ENCODE data around the gene H2BK1.

Gene H2BK1

DNA sequence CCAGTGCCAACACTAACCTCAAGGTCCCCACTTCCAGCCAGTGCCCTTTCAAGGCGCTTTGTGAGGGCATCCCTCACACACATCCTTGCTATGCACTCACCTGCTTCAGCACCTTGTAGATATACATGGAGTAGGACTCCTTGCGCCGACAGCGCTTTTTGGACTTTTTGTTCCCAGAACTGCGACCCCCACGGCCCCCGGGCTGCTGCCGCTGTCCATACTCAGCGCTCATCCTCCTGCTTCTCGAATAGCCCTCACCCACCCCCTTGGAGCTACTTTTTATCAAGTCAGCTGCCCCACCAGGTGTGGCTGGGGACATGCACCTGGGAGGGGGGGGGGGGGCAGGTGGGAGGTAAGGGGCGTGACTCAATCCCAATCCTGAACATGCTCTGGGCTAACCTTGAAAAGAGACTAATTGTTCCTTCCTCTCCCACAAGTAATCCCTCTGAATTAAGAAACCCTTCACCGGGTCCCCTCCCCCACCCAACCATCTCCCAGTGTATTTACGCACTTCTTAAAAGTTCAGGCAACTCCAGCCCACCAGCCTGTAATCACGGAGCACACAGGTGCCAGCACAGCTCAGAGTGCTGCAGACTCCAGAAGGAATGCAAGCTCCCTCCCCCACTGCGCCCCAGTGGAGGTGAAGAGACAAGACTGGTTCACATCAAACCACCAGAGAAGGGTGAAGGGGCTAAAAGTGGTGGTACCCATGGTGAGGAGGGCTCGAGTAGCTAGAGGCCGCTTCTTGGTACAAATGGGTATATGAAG is at the start of gene H2BK1:
Gene H2BK1, minus strand, starts transcription at position 402 of the 768 bp plus-strand sequence. Its CDS starts 170 bp downstream, at position 232.
- Histone ChIP-seq H3K9ac (ENCODE audit: low read length in 2 of 2) (no peak within 1 kb of the TSS), H3K27ac (ENCODE audit: low read length) (no peak within 1 kb of the TSS), H3K36me3 (ENCODE audit: control insufficient read depth in 2 of 2, insufficient read depth in 2 of 2, low read length in 2 of 2) (peaks cover 22% of the 10 kb centered on the region in 2 donors), H3K4me1 (ENCODE audit: control insufficient read depth, insufficient read depth, low read length) (no peaks in the 10 kb centered on the region), H3K9me3 (ENCODE audit: control insufficient read depth in 2 of 2, low read length in 2 of 2) (no peaks in the 10 kb centered on the region), H3K27me3 (ENCODE audit: control insufficient read depth in 1 of 2, insufficient read depth in 2 of 2, low read length in 2 of 2) (no peaks in the 10 kb centered on the region), H3K4me3 (ENCODE audit: low read length in 2 of 2) (no peak within 1 kb of the TSS)

DNA sequence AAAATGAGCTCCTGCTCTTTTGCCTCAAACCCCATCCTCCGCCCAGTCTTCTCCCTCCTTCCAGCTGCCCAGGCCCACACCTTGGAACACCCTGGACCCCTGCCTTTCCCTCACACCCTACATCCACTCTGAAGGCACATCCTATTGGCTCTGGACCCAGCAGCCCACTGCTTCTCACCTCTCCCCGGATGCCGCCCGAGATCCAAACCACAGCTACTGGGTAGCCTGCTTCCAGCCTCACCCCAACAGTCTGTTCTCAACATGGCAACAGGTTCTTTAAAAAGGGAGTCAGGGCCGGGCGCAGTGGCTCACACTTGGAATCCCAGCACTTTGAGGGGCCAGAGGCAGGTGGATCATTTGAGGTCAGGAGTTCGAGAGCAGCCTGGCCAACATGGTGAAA is 47.7 kb upstream of the H2BK1 start:
- H3K4me3 ChIP-seq (ENCODE audit: low read length in 2 of 2), result no peak overlapping the region
- H3K9ac ChIP-seq (ENCODE audit: low read length in 2 of 2), result no peak overlapping the region
- H3K27me3 ChIP-seq (ENCODE audit: control insufficient read depth in 1 of 2, insufficient read depth in 2 of 2, low read length in 2 of 2), result no peaks in the 10 kb centered on the region
- peaks cover 14% of the 10 kb centered on the region for H3K4me1 ChIP-seq (ENCODE audit: control insufficient read depth, insufficient read depth, low read length)
- no peaks in the 10 kb centered on the region for H3K36me3 ChIP-seq (ENCODE audit: control insufficient read depth in 2 of 2, insufficient read depth in 2 of 2, low read length in 2 of 2)
- H3K9me3 ChIP-seq (ENCODE audit: control insufficient read depth in 2 of 2, low read length in 2 of 2), result no peaks in the 10 kb centered on the region
- H3K27ac ChIP-seq (ENCODE audit: low read length), result no peak overlapping the region

DNA sequence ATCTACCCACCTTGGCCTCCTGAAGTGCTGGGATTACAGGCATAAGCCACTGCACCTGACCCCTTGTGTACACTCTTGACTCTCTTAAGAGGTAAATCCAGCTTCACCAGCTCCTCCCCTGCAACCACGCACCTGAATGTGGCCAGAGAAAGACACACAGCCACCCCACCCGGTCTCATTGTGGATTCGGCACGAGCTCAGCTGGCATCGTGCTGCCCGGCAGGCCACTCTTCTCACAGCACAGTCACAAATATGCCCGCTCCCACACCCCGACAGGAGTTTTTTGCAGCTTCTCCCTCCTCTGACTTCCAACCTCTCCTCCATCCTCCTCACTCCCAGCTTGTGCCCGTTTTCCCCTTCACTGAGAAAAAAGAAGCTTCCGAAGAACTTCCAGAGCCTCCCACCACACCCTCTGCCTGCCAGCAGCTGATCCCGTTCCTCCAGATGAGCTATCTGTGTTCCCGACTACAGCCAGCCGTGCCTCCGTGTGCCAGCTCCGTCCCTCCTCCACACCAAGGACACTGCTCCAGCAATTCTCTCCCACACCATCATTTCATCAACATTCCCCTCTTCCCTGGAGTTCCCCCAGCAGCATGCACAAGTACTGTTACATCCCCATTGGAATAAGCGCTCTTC is 46.2 kb upstream of the H2BK1 start:
- Histone ChIP-seq H3K27ac (ENCODE audit: low read length) (no peak overlapping the region), H3K9me3 (ENCODE audit: control insufficient read depth in 2 of 2, low read length in 2 of 2) (no peaks in the 10 kb centered on the region), H3K27me3 (ENCODE audit: control insufficient read depth in 1 of 2, insufficient read depth in 2 of 2, low read length in 2 of 2) (no peaks in the 10 kb centered on the region), H3K9ac (ENCODE audit: low read length in 2 of 2) (no peak overlapping the region), H3K4me3 (ENCODE audit: low read length in 2 of 2) (no peak overlapping the region), H3K36me3 (ENCODE audit: control insufficient read depth in 2 of 2, insufficient read depth in 2 of 2, low read length in 2 of 2) (no peaks in the 10 kb centered on the region), H3K4me1 (ENCODE audit: control insufficient read depth, insufficient read depth, low read length) (peaks cover 23% of the 10 kb centered on the region)

DNA sequence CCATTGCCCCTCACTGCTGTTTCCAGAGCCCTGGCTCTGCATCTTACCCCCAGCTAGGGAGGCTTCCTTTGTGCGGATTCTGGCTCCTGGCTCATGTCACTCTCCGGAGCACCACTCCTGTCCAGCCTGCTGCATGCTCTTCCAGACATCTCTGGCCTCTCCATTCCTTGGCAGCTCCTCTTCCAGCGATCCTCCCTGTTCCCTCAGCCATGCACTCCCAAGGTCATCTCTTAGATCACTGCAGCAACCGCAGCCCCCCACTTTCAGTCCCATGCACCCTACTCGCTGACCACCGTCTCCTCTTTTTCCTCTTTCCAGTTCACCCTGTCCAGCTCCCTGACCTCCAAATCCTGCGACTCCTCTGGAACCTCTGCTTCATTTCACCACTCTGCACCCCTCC is 45.1 kb upstream of the H2BK1 start:
- no peaks in the 10 kb centered on the region for H3K9me3 ChIP-seq (ENCODE audit: control insufficient read depth in 2 of 2, low read length in 2 of 2)
- no peaks in the 10 kb centered on the region for H3K36me3 ChIP-seq (ENCODE audit: control insufficient read depth in 2 of 2, insufficient read depth in 2 of 2, low read length in 2 of 2)
- H3K27me3 ChIP-seq (ENCODE audit: control insufficient read depth in 1 of 2, insufficient read depth in 2 of 2, low read length in 2 of 2), result no peaks in the 10 kb centered on the region
- no peak overlapping the region for H3K4me3 ChIP-seq (ENCODE audit: low read length in 2 of 2)
- no peak overlapping the region for H3K27ac ChIP-seq (ENCODE audit: low read length)
- H3K4me1 ChIP-seq (ENCODE audit: control insufficient read depth, insufficient read depth, low read length), result peaks cover 34% of the 10 kb centered on the region
- no peak overlapping the region for H3K9ac ChIP-seq (ENCODE audit: low read length in 2 of 2)

DNA sequence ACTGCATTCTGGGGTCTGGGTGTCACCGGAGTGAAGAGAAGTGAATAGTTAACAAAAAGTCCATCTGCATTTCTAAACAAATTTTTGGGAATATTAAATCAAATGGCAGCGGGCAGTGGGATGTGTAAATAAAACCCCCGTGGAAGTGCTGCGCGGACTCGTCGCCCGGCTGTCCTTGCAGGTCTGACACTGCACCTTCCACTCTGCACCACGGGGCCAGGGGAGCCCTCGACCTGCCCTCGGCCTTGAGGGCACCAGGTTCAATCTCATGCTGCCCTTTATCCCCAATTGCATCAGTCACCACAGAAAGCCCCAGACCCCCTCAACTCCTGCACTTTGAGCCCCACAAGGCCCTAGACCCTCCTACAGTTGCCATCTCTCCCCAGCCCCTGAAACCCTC is 44.6 kb upstream of the H2BK1 start:
- Histone ChIP-seq H3K27me3 (ENCODE audit: control insufficient read depth in 1 of 2, insufficient read depth in 2 of 2, low read length in 2 of 2) (no peaks in the 10 kb centered on the region), H3K27ac (ENCODE audit: low read length) (peak overlapping the region; percentile 31), H3K9me3 (ENCODE audit: control insufficient read depth in 2 of 2, low read length in 2 of 2) (no peaks in the 10 kb centered on the region), H3K9ac (ENCODE audit: low read length in 2 of 2) (no peak overlapping the region), H3K4me3 (ENCODE audit: low read length in 2 of 2) (no peak overlapping the region), H3K36me3 (ENCODE audit: control insufficient read depth in 2 of 2, insufficient read depth in 2 of 2, low read length in 2 of 2) (no peaks in the 10 kb centered on the region), H3K4me1 (ENCODE audit: control insufficient read depth, insufficient read depth, low read length) (peaks cover 40% of the 10 kb centered on the region)

GRCh38 chr7:151254316-151254715 is 44.0 kb upstream of the H2BK1 start:
- no peaks in the 10 kb centered on the region for H3K36me3 ChIP-seq (ENCODE audit: control insufficient read depth in 2 of 2, insufficient read depth in 2 of 2, low read length in 2 of 2)
- H3K9me3 ChIP-seq (ENCODE audit: control insufficient read depth in 2 of 2, low read length in 2 of 2), result no peaks in the 10 kb centered on the region
- H3K27me3 ChIP-seq (ENCODE audit: control insufficient read depth in 1 of 2, insufficient read depth in 2 of 2, low read length in 2 of 2), result no peaks in the 10 kb centered on the region
- H3K9ac ChIP-seq (ENCODE audit: low read length in 2 of 2), result no peak overlapping the region
- no peak overlapping the region for H3K4me3 ChIP-seq (ENCODE audit: low read length in 2 of 2)
- H3K27ac ChIP-seq (ENCODE audit: low read length), result peak overlapping the region; percentile 31
- peaks cover 45% of the 10 kb centered on the region for H3K4me1 ChIP-seq (ENCODE audit: control insufficient read depth, insufficient read depth, low read length)

- peak overlapping the region; percentile 84 to 87 for H3K4me3 ChIP-seq (ENCODE audit: low read length in 2 of 2)
- H3K9ac ChIP-seq (ENCODE audit: low read length in 2 of 2), result peak overlapping the region; percentile 95 to 98
- H3K9me3 ChIP-seq (ENCODE audit: control insufficient read depth in 2 of 2, low read length in 2 of 2), result no peaks in the 10 kb centered on the region
- H3K27ac ChIP-seq (ENCODE audit: low read length), result peak overlapping the region; percentile 94
- H3K4me1 ChIP-seq (ENCODE audit: control insufficient read depth, insufficient read depth, low read length), result peaks cover 54% of the 10 kb centered on the region
- H3K36me3 ChIP-seq (ENCODE audit: control insufficient read depth in 2 of 2, insufficient read depth in 2 of 2, low read length in 2 of 2), result no peaks in the 10 kb centered on the region
- no peaks in the 10 kb centered on the region for H3K27me3 ChIP-seq (ENCODE audit: control insufficient read depth in 1 of 2, insufficient read depth in 2 of 2, low read length in 2 of 2)
These were observed 42.8 kb upstream of the H2BK1 start for GRCh38 chr7:151252961-151253711.

DNA sequence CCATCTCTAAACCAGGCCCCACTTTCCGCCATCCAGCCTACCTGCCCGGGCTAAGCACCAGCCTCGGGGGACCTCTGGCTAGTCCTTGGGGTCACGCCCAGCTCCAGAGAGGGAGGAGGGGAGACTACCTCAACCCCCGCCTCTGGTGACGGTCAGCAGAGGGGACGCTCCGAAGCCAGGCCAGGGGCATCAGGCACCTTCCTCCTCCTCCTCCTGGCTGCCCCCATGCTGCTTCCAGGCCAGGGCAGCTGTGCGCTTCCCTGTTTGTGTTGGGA is 42.2 kb upstream of the H2BK1 start:
- H3K36me3 ChIP-seq (ENCODE audit: control insufficient read depth in 2 of 2, insufficient read depth in 2 of 2, low read length in 2 of 2), result no peaks in the 10 kb centered on the region
- peak overlapping the region; percentile 95 to 98 for H3K9ac ChIP-seq (ENCODE audit: low read length in 2 of 2)
- H3K4me3 ChIP-seq (ENCODE audit: low read length in 2 of 2), result peak overlapping the region; percentile 84 to 87
- H3K9me3 ChIP-seq (ENCODE audit: control insufficient read depth in 2 of 2, low read length in 2 of 2), result no peaks in the 10 kb centered on the region
- H3K27ac ChIP-seq (ENCODE audit: low read length), result peak overlapping the region; percentile 94
- no peaks in the 10 kb centered on the region for H3K27me3 ChIP-seq (ENCODE audit: control insufficient read depth in 1 of 2, insufficient read depth in 2 of 2, low read length in 2 of 2)
- H3K4me1 ChIP-seq (ENCODE audit: control insufficient read depth, insufficient read depth, low read length), result peaks cover 59% of the 10 kb centered on the region

DNA sequence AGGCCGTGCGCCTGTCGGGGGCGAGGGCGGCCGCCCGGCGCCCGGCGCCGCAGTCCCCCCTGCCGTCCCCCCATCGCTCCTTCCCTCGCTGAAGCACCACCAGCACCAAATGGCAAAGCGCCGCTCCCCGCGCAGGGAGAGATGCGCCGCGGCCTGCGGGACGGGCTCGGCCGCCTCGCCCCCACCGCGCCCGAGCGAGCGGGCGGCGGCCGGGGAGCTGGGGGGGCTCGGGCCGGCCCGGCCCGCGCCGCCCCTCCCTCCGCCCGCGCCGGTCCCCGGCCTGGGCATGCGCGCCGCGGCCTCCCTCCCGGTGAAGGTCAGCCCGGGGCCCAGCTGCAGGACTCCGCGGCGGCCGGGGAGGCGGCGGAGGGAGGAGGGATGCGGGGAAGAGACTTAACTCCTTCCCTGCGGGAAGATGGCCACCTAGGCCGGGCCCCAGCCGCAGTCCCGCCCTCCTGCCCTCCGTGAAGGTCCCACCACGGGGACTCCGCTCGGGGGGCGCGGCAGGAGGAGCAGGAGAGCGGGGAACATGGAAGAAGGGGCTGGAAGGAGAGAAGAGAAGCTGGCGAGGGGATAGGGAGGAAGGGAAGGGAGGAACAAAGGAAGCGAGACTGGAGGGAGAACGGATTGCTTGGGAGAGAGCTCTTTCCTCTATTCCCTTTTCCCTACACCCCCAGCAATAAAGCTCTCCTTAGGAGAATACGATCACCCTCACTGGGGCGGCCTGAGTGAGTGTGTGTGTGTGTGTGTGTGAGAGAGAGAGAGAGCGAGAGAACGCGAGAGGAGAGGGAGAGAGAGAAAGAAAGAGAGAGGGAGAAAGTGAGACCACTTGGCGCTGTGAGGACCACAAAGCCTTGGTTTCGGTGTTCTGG is 41.6 kb upstream of the H2BK1 start:
- Histone ChIP-seq H3K4me3 (ENCODE audit: low read length in 2 of 2) (peak overlapping the region; percentile 84 to 87), H3K9ac (ENCODE audit: low read length in 2 of 2) (peak overlapping the region; percentile 95 to 98), H3K9me3 (ENCODE audit: control insufficient read depth in 2 of 2, low read length in 2 of 2) (no peaks in the 10 kb centered on the region), H3K36me3 (ENCODE audit: control insufficient read depth in 2 of 2, insufficient read depth in 2 of 2, low read length in 2 of 2) (no peaks in the 10 kb centered on the region), H3K27me3 (ENCODE audit: control insufficient read depth in 1 of 2, insufficient read depth in 2 of 2, low read length in 2 of 2) (no peaks in the 10 kb centered on the region), H3K4me1 (ENCODE audit: control insufficient read depth, insufficient read depth, low read length) (peaks cover 65% of the 10 kb centered on the region), H3K27ac (ENCODE audit: low read length) (peak overlapping the region; percentile 94)

- H3K4me3 ChIP-seq (ENCODE audit: low read length in 2 of 2), result peak overlapping the region; percentile 56 to 84
- H3K27ac ChIP-seq (ENCODE audit: low read length), result peak overlapping the region; percentile 89
- H3K27me3 ChIP-seq (ENCODE audit: control insufficient read depth in 1 of 2, insufficient read depth in 2 of 2, low read length in 2 of 2), result no peaks in the 10 kb centered on the region
- no peaks in the 10 kb centered on the region for H3K36me3 ChIP-seq (ENCODE audit: control insufficient read depth in 2 of 2, insufficient read depth in 2 of 2, low read length in 2 of 2)
- H3K9ac ChIP-seq (ENCODE audit: low read length in 2 of 2), result peak overlapping the region; percentile 66 to 82
- peaks cover 71% of the 10 kb centered on the region for H3K4me1 ChIP-seq (ENCODE audit: control insufficient read depth, insufficient read depth, low read length)
- no peaks in the 10 kb centered on the region for H3K9me3 ChIP-seq (ENCODE audit: control insufficient read depth in 2 of 2, low read length in 2 of 2)
These were observed 41.0 kb upstream of the H2BK1 start for GRCh38 chr7:151251328-151251688.

Data from stomach smooth muscle (tissue), 2 donors.